GM23248 (cell line): ENCODE measurements around the gene PARP3.
"Not testable (repeated sequence)": the region's sequence is repeated elsewhere in the genome, so short reads cannot be mapped to it uniquely, and the experiment has no call there.

ENCODE experiments used
- EZH2 ChIP-seq: fragments of 200-600 bp; sonication (generic); IDR thresholded peaks from 2 replicates; pipeline ENCODE4 v1.6.1; 2018; ENCODE audit warnings: antibody characterized with exemption, mild to moderate bottlenecking; ENCODE audit not compliant: insufficient read depth, poor library complexity, severe bottlenecking
- EZH2phosphoT487 ChIP-seq: fragments of 200-600 bp; sonication (generic); IDR thresholded peaks from 2 replicates; pipeline ENCODE4 v1.6.1; 2018; ENCODE audit warnings: antibody characterized with exemption, moderate library complexity, mild to moderate bottlenecking, low read depth; ENCODE audit not compliant: insufficient read depth

DNA sequence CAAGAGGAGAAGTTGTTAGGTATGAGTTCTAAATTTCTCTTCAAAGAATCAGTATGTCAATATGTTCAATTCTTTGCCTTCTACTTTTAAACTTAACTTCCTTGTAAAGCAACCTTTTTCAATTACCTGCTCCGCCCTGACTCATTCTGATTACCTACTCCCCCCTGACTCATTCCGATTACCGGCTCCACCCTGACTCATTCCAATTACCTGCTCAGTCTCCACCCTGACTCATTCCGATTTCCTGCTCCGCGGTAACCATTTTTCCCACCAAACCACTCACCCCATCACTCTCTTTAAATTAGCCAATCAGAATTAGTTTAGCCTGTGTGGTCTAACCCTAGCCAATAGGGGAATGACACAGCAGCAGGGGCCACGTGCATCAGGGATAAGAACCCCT is 39.8 kb upstream of the PARP3 start:
- TF ChIP-seq EZH2phosphoT487, EZH2: not testable (repeated sequence)
